CD4-positive, alpha-beta T cell treated with Interleukin-6 at 100 ng/mL for 8 hours (primary cell): ENCODE data around the gene RNF112.
"Not testable (repeated sequence)": the region's sequence is repeated elsewhere in the genome, so short reads cannot be mapped to it uniquely, and the experiment has no call there.

Experiments used
- DNase-seq: peaks from one replicate; pipeline ENCODE4 v3.0.0-alpha.2; 2020; ENCODE audit warnings: mixed read lengths, low spot score

RNF112 gene

DNA sequence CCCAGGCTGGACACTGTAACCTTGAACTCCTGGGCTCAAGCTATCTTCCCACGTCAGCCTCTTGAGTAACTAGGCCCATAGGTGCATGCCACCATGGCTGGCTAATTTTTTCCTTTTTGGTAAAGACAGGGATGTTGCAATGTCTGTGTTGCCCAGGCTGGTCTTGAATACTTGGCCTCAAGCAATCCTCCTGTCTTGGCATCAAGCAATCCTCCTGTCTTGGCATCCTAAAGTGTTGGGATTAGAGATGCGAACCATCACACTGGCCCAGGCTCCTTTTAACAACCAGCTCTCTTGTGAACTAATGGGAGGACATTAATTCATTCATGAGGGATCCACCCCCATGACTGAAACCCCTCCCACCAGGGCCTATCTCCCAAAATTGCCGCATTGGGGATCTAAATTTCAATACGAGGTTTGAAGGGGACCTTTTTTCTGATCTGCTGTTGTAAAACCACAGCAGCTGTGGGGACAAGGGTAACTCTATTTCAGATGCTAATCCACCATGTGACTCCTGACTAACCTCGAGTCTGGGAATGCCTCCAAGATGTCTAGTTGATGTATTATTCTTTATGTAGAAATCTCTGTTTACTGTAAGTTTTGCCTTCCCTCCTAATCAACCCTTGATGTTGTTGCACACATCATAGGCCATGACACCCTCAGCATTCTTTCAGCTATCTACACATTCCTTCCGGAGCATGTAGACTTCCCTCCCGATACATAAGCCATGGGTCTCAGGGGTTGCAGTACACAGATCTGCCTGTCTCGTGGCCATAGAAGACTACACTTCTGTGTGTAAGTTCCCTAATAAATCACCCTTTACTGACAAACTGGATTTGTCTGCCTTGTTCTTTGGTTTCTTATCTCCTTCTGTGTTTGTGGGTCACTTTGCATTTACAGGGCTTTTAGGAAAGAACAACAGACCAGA, 37.6 kb downstream of the RNF112 start:
- no peak for DNase-seq

DNA sequence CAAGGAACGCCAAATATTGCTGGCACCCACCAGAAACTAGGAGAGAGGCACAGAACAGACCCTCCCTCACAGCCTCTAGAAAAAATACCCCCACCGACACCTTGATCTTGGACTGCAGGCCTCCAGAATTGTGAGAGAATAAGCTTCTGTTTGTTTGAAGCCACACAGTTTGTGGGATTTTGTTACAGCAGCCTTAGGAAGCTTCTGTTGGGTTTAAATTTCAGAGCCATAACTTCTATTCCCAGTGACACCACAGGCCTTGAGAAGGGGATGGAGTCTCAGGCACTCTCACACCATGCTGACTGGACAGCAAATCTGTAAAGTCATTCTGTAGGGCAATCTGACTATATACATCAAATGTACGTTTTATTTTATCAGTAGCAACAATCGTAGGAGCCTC, 38.6 kb downstream of the RNF112 start:
- no peak for DNase-seq

DNA sequence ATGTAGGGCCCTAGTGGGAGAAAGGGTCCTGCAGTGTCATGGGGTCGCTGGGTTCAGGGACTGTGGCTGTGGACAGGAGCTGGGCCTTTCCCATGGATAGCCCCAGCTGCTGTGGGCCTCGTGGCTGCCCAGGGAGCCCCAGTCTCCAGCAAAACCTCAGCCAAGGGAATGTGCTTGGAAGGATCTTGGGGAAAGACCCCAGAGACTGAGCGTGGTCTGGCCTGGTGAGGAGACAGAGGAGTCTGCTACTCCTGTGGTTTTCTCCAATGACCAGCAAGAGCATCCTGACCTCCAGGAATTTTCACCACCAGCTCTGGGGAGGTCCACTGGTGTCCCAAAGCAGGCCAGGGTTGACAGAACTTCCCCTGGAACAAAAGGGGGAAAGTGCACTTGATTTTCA, 42.3 kb downstream of the RNF112 start:
- no peak for DNase-seq

DNA sequence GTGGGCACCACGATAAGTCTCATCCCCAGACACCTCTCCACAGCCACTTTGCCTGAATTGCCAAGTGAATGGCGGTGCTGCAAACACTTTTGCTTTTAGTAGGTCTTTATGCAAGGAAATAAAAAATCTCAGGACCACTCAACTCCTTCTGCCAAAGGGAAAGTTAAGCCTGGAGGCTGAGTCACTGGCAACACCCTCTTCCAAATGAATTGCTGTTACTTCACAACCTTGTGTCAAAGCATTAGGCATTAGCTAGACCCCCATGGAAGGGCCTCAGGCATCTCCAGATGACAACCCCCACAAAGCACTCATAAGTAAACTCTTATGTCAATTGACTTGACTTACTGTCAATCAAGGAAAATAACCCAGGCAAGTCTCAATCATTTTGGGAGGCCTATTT, 43.0 kb downstream of the RNF112 start:
- DNase-seq: no peak

DNA sequence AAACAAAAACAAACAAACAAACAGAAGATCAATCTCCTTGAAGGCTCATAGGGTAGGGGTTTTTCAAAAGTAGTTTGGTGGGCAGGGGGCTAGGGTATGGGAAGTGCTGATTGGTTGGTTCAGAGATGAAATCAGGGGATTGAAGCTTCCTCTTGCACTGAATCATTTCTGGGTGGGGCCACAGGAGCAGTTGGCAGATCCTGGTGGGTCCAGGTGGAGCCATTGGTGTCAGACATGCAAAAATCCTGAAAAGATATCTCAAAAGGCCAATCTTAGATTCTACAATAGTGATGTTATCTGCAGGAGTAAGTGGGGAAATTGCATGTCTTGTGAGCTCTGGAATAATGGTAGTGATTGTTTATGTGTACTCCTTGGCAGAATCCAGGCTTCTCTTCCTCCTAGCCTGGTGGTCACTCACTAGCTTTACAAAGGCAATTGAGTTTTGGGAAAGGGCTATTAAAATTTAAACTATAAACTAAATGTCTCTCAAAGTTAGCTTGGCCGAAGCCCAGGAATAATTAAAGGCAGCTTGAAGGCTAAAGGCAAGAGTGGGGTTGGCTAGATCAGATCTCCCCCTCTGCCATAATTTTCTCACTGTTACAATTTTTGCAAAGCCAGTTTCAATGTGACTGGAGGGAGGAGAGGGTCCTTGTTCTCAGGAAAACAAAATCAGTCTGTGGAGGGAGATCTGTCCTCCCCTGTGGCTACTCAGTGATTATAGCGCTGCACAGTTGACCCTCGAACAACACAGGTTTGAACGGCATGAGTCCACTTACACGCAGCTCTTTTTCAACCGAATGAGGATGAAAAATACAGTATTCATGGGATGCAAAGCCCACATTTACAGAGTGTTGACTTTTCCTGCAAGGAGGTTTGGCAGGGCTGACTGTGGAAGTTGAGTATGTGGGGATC, 45.2 kb downstream of the RNF112 start:
- DNase-seq: no peak

DNA sequence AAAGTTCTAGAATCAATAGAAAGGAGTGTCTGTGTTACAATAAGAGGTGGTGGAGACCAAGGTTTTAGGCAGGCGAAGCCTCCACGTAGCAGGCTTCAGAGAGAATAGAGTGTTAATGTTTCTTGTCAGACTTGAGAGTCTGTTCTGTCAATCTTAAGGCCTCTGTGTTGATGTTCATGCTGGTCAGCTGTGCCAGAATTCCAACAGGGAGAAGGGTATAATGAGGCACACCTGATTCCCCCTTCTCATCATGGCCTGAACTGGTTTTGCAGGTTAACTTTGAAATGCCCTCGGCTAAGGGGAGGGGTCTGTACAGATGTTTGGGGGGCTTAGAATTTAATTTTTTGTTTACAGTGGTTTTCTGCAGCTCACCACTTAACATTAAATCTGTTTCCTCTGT, 46.0 kb downstream of the RNF112 start:
- no peak for DNase-seq

DNA sequence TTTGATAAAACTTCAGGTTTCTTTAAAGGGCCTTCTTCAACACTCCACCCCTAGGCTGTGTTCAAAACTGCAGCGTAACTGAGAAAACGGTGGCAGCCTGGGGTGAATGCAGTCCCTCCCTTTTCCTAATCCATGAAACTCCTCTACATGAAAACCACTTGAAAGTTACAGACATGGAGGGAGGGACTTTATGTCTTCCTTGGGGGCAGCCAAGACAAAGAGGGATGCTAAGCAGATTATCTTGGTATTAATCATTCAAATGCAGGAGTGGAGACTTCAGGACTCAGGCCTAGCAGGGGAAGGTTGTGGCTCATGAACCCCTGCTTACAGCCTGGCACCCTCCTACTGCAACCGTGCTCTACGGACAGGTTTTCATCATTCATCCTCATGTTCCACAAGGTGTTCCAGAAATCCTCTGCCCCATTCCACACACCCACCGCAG, 46.8 kb downstream of the RNF112 start:
- no peak for DNase-seq

DNA sequence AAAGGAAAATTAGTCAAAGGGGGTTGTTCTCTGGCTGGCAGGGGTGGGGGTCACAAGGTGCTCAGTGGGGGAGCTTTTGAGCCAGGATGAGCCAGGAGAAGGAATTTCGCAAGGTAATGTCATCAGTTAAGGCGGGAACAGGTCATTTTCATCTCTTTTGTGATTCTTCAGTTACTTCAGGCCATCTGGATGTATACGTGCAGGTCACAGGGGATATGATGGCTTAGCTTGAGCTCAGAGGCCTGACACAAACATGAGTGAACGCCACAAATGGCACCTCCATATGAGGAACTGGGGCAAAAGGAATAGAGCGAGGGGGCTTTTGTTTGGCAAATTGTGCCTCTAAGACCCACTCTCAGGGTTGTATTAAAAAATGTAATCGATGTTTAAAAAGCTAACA, 47.4 kb downstream of the RNF112 start:
- not testable (repeated sequence) for DNase-seq

DNA sequence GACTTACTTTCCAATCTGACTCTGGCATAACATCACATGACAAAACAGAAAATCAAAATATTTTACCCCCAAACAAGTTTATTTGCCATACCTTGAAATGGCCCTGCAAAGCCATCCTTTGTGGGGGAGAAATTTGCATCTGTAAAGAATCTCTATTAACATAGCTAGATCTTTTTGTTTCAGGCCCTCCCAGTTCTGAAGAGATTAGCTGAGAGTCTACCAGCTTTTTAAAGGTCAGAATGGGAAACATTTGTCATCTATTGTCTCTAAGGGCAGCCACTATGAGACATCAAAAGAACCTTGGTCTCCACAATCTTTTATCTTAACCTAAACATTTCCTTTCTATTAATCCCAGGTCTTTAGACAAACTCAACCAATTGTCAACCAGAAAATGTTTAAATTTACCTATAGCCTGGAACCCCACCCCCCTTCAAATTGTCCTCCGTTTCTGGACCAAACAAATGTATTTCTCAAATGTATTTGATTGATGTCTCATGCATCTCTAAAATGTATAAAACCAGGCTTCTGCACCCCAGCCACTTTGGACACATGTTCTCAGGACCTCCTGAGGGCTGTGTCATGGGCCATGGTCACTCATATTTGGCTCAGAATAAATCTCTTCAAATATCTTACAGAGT, 48.1 kb downstream of the RNF112 start:
- DNase-seq: not testable (repeated sequence)

DNA sequence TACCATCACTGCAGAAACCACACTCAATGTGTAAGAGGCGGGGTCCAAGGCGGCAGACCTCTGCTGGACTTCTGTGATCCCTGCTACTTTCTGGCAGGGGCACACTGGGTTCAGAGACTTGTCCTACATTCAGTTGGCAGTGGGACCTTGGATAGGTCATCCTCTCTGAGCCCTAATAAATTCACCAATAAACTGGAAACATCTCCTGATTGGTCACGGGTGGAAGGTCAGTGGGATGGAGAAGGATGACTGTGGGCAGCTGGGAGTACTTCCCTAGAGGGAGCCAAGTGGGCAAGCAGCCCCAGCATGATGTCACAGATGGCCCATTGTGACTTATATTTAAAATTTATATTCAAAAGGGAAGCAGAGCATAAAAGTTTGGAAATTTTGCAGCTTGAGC, 49.7 kb downstream of the RNF112 start:
- no peak for DNase-seq

DNA sequence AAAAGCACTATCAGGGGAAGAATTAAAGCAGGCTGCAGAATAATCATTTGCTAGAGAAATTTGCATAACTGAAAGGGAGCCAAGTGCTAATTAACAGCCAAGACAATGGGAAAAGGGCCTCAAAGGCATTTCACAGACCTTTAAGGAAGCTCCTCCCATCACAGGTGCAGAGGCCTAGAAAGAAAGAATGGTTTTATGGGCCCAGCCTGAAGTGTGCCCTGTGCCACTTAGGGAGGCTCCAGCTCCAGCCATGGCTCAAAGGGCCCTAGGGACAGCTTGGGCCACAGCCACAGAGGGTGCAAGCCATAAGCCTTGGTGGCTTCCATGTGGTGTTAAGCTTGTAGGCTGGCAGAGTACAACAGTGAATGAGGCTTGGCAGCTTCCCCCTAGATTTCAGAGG, 50.1 kb downstream of the RNF112 start:
- no peak for DNase-seq

DNA sequence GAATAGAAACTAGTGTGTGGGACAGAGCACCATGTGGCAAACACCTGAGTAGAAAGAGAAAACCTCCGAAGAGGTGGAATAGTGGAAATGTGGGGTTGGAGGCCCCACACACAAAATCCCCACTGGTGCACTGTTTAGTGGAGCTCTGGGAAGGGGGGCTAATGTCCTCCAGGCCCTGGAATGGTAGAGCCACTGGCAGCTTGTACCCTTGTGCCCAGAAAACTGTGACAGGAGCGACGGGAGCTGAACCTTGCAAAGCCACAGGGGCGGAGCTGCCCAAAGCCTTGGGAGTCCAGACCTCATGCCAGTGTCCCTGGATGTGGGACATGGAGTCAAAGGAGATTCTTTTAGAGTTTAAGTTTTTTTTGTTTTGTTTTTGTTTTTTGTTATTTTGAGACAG, 50.6 kb downstream of the RNF112 start:
- DNase-seq: no peak

DNA sequence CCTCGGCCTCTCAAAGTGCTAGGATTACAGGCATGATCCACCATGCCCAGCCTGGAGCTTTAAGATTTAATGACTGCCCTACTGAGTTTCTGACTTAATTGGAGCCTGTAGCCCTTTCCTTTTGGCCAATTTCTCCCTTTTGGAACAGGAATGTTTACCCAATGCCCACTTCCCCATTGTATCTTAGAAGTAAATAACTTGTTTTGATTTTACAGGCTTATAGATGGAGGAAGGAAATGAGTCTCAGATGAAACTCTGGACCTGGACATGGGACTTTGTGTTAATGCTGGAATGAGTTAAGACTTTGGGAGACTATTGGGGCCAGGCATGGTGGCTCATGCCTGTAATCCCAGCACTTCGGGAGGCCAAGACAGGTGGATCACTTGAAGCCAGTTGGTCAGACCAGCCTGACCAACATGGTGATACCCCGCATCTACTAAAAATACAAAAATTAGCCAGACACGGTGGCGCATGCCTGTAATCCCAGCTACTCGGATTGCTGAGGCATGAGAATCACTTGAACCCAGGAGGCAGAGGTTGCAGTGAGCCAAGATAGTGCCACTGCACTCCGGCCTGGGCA, 51.5 kb downstream of the RNF112 start:
- DNase-seq: not testable (repeated sequence)

DNA sequence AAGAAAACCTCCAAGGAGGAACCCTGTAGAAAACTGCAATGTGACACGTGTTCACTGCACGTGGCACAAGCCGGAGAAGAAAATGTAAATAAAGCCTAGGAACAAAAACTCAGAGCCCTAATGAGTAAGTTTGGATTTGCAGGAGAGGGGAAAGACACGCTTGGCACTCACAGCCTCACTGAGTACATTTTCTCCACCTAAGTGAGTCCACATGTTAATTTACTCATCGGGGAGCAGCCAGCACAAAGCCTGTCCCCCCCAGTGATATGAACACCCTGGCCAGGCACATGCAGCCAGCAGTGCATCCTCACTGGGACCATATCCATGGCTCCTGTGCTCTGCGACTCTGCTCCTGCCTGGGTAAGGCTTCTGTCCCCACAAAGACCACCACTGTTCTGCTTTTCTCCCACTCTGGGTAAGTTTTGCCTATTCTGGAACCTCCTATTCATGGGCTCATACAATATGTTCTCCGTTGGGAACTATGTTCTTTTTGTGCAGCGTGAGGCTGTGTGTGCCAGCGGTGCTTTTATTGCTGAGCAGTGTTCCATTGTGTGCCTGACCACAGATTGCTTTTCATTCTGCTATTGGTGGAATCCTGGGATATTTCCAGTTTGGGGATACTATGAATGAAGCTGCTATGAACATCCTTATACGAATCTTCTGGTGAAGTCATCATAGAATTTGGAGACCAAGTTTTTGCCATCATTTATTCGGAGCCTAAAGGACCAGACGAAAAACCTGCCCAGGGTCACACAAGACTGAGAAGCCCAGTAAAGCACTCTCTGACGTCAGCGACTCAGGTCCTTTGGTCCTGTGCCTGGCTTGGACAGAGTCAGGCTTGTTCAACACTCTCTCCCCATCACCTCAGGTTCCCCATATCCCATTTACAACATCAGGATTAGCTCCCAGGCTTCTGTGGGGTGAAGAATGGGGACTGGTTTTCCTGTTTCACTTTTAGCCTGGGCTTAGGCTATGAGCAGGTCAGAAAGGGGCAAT, 53.3 kb downstream of the RNF112 start:
- no peak for DNase-seq
